Nephron progenitor cell (in vitro differentiated cells): ENCODE measurements around the gene RBM38.

Source experiments
- DNase-seq: peaks from one replicate; pipeline ENCODE4 v3.0.0; 2021
- H3K27ac Mint-ChIP-seq: 2 replicates; pipeline ENCODE4 v1.8.0; 2021; ENCODE audit warnings: mild to moderate bottlenecking, moderate library complexity, mixed read lengths
- H3K27me3 Mint-ChIP-seq: 2 replicates; pipeline ENCODE4 v1.8.0; 2021; ENCODE audit warnings: mild to moderate bottlenecking, low read depth, mixed read lengths; ENCODE audit not compliant: poor library complexity
- H3K36me3 Mint-ChIP-seq: 2 replicates; pipeline ENCODE4 v1.8.0; 2021; ENCODE audit warnings: low read depth, mixed read lengths
- H3K4me1 Mint-ChIP-seq: 2 replicates; pipeline ENCODE4 v1.8.0; 2021; ENCODE audit warnings: mixed read lengths
- H3K4me3 Mint-ChIP-seq: 2 replicates; pipeline ENCODE4 v1.8.0; 2021; ENCODE audit warnings: mild to moderate bottlenecking, moderate library complexity, mixed read lengths
- H3K9me3 Mint-ChIP-seq: 2 replicates; pipeline ENCODE4 v1.8.0; 2021; ENCODE audit warnings: mild to moderate bottlenecking, moderate library complexity, mixed read lengths
- CTCF ChIP-seq: fragments of 200-600 bp; sonication (generic); IDR thresholded peaks from 2 replicates; pipeline ENCODE4 v1.5.0; 2021; ENCODE audit warnings: antibody characterized with exemption

The RBM38 gene

GRCh38 chr20:57435498-57436222 lies 44.5 kb downstream of the RBM38 start:
- H3K27me3 Mint-ChIP-seq: no peaks in the 10 kb centered on the region
- TF ChIP-seq CTCF: no peak
- no peaks in the 10 kb centered on the region for H3K36me3 Mint-ChIP-seq
- peaks cover 9% of the 10 kb centered on the region for H3K9me3 Mint-ChIP-seq
- no peak for DNase-seq
- peaks cover 55% of the 10 kb centered on the region for H3K4me1 Mint-ChIP-seq
- no peak overlapping the region for H3K27ac Mint-ChIP-seq
- H3K4me3 Mint-ChIP-seq: no peak overlapping the region

- no peak overlapping the region for H3K27ac Mint-ChIP-seq
- peaks cover 59% of the 10 kb centered on the region for H3K4me1 Mint-ChIP-seq
- H3K9me3 Mint-ChIP-seq: peaks cover 9% of the 10 kb centered on the region
- H3K4me3 Mint-ChIP-seq: no peak overlapping the region
- TF ChIP-seq CTCF: no peak
- no peaks in the 10 kb centered on the region for H3K27me3 Mint-ChIP-seq
- H3K36me3 Mint-ChIP-seq: no peaks in the 10 kb centered on the region
- DNase-seq: no peak
Observed at GRCh38 chr20:57436223-57436545, 45.0 kb downstream of the RBM38 start.

- TF ChIP-seq CTCF: no peak
- Mint-ChIP-seq H3K9me3 (peaks cover 9% of the 10 kb centered on the region), H3K36me3 (no peaks in the 10 kb centered on the region), H3K4me3 (no peak overlapping the region), H3K27ac (no peak overlapping the region), H3K4me1 (peaks cover 70% of the 10 kb centered on the region), H3K27me3 (no peaks in the 10 kb centered on the region)
- no peak for DNase-seq
Observed at GRCh38 chr20:57437267-57437666, 46.1 kb downstream of the RBM38 start.

GRCh38 chr20:57437672-57438330 lies 46.6 kb downstream of the RBM38 start:
- Mint-ChIP-seq H3K4me3 (no peak overlapping the region), H3K4me1 (peaks cover 75% of the 10 kb centered on the region), H3K27me3 (no peaks in the 10 kb centered on the region), H3K36me3 (no peaks in the 10 kb centered on the region), H3K9me3 (peaks cover 9% of the 10 kb centered on the region), H3K27ac (peak overlapping the region; percentile 78)
- TF ChIP-seq CTCF: no peak
- no peak for DNase-seq

GRCh38 chr20:57438552-57438951 lies 47.4 kb downstream of the RBM38 start:
- Mint-ChIP-seq H3K27me3 (no peaks in the 10 kb centered on the region), H3K36me3 (no peaks in the 10 kb centered on the region), H3K27ac (peak overlapping the region; percentile 57), H3K4me3 (no peak overlapping the region), H3K4me1 (peaks cover 77% of the 10 kb centered on the region), H3K9me3 (peaks cover 9% of the 10 kb centered on the region)
- DNase-seq: no peak
- TF ChIP-seq CTCF: no peak

- H3K27me3 Mint-ChIP-seq: no peaks in the 10 kb centered on the region
- peaks cover 9% of the 10 kb centered on the region for H3K9me3 Mint-ChIP-seq
- H3K27ac Mint-ChIP-seq: no peak overlapping the region
- no peak for TF ChIP-seq CTCF
- H3K4me3 Mint-ChIP-seq: no peak overlapping the region
- peak; percentile 46 for DNase-seq
- peaks cover 72% of the 10 kb centered on the region for H3K4me1 Mint-ChIP-seq
- H3K36me3 Mint-ChIP-seq: no peaks in the 10 kb centered on the region
Observed at GRCh38 chr20:57439432-57439831, 48.2 kb downstream of the RBM38 start.
